Type B pancreatic cell (in vitro differentiated cells): Measurements from ENCODE around the gene ACSL1. TPM values are rescaled to one million over a fixed set of nuclear protein-coding genes. Genes with fewer than 3 reads are reported as not detected.

ENCODE experiments used
- DNase-seq: peaks from one replicate; pipeline ENCODE4 v3.0.0; 2021; ENCODE audit warnings: mixed read lengths; ENCODE audit not compliant: unreplicated experiment; ENCODE audit errors: extremely low spot score
- H3K27ac Mint-ChIP-seq: 2 replicates; pipeline ENCODE4 v1.8.0; 2021; ENCODE audit warnings: mild to moderate bottlenecking, mixed read lengths
- H3K27me3 Mint-ChIP-seq: 2 replicates; pipeline ENCODE4 v1.8.0; 2021; ENCODE audit warnings: mixed read lengths
- H3K36me3 Mint-ChIP-seq: 2 replicates; pipeline ENCODE4 v1.8.0; 2021; ENCODE audit warnings: mixed read lengths
- H3K4me1 Mint-ChIP-seq: one replicate; pipeline ENCODE4 v1.8.0; 2021; ENCODE audit warnings: mixed read lengths; ENCODE audit not compliant: unreplicated experiment
- H3K4me3 Mint-ChIP-seq: 2 replicates; pipeline ENCODE4 v1.8.0; 2021; ENCODE audit warnings: mild to moderate bottlenecking, mixed read lengths
- H3K9me3 Mint-ChIP-seq: 2 replicates; pipeline ENCODE4 v1.8.0; 2021; ENCODE audit warnings: mixed read lengths
- microRNA-seq: library from miRNA; unstranded; fragments of <30 nt; microRNA quantifications from one replicate; pipeline ENCODE4, GENCODE V29; 2020
- total RNA-seq: library from RNA; stranded (reverse); gene quantifications from 2 replicates; pipeline ENCODE4 v1.2.1, GENCODE V29; 2021; ENCODE audit warnings: low replicate concordance
- TF ChIP-seq, protein P1 (sequence below): fragments of 200-600 bp; sonication (generic); conservative IDR thresholded peaks from 2 replicates; pipeline ENCODE4 v1.5.0; 2021; ENCODE audit warnings: antibody characterized with exemption, mild to moderate bottlenecking

ACSL1 gene
- total RNA-seq, 1 donor from 2014 or later = 89.0 TPM

DNA sequence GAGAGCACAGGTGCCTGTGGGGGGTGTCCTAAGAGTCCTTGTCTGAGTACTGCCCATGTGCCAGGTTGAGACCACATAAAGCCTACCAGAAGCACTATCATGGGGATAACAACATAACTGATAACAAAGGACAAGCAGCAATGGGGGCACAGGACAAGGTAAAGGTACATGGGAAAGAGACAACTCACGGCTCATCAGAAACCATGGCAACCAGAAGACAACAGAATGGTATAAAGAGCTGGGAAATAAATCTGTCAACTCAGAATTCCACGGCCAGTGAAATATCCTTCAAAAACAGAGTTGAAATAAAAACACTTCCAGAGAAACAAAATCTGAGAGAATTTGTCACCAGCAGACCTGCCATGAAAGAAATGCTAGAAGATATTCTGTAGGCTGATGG lies 111.9 kb downstream of the ACSL1 start:
- DNase-seq = no peak
- Mint-ChIP-seq H3K27ac (no peak overlapping the region), H3K4me1 (no peaks in the 10 kb centered on the region), H3K27me3 (no peaks in the 10 kb centered on the region), H3K36me3 (peaks cover 35% of the 10 kb centered on the region), H3K4me3 (no peak overlapping the region), H3K9me3 (no peaks in the 10 kb centered on the region)
- TF ChIP-seq, protein P1, sequence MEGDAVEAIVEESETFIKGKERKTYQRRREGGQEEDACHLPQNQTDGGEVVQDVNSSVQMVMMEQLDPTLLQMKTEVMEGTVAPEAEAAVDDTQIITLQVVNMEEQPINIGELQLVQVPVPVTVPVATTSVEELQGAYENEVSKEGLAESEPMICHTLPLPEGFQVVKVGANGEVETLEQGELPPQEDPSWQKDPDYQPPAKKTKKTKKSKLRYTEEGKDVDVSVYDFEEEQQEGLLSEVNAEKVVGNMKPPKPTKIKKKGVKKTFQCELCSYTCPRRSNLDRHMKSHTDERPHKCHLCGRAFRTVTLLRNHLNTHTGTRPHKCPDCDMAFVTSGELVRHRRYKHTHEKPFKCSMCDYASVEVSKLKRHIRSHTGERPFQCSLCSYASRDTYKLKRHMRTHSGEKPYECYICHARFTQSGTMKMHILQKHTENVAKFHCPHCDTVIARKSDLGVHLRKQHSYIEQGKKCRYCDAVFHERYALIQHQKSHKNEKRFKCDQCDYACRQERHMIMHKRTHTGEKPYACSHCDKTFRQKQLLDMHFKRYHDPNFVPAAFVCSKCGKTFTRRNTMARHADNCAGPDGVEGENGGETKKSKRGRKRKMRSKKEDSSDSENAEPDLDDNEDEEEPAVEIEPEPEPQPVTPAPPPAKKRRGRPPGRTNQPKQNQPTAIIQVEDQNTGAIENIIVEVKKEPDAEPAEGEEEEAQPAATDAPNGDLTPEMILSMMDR = no peak

DNA sequence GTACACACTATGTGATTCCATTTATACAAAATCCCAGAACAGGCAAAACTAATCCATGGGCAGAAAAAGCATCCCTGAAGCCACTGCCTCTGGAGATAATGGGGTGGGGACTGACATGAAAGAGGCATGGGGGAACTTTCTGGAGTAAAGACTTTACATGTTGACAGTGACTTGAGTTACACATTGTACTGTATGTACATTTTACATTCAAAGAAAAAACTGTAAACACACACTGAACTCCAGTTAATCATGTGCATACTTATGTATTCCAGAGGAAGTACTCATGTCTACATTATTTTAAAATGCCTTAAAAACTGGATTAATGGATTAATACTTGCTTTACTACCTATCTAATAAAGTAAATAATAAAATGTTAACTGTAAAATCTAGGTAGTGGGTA lies 113.4 kb downstream of the ACSL1 start:
- Mint-ChIP-seq H3K4me3 (no peak overlapping the region), H3K27me3 (no peaks in the 10 kb centered on the region), H3K27ac (no peak overlapping the region), H3K36me3 (peaks cover 39% of the 10 kb centered on the region), H3K9me3 (no peaks in the 10 kb centered on the region), H3K4me1 (no peaks in the 10 kb centered on the region)
- TF ChIP-seq, protein P1 = no peak
- DNase-seq = no peak

DNA sequence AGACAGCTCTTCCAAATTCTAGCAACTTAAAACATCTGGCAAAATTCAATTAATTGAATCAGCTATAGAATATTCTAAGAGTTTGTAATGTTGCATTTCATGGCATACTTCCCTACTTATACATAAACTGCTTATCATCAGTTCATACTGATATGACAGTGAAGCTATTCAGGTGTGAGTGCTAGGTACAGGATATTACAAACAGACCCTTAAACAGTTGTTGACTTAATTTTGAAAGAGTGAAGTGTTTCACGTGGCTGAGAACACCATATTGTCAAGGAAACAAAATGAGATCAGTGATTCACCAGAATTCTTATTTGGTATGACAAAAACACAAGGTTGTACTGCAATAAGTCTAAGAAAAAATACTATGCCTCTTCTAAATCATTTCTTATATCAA lies 119.3 kb downstream of the ACSL1 start:
- no peaks in the 10 kb centered on the region for H3K9me3 Mint-ChIP-seq
- TF ChIP-seq, protein P1 = no peak
- peaks cover 49% of the 10 kb centered on the region for H3K36me3 Mint-ChIP-seq
- no peaks in the 10 kb centered on the region for H3K4me1 Mint-ChIP-seq
- no peak overlapping the region for H3K4me3 Mint-ChIP-seq
- H3K27ac Mint-ChIP-seq = no peak overlapping the region
- no peak for DNase-seq
- no peaks in the 10 kb centered on the region for H3K27me3 Mint-ChIP-seq

DNA sequence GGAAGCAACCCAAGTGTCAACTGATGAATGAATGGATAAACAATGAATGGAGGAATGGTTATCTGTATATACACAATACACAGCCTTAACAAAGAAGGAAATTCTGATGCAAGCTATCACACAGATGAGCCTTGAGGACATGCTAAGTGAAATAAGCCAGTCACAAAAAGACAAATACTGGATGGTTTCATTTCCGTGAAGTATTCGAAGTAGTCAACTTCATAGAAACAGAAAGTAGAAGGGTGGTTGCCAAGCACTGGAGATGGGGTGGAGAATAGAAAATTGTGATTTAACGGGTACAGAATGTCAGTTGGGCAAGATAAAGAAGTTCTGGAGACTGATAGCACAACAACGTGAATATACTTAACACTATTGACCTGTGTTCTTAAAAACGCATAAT lies 120.1 kb downstream of the ACSL1 start:
- H3K27ac Mint-ChIP-seq = no peak overlapping the region
- peaks cover 52% of the 10 kb centered on the region for H3K36me3 Mint-ChIP-seq
- no peak overlapping the region for H3K4me3 Mint-ChIP-seq
- no peaks in the 10 kb centered on the region for H3K9me3 Mint-ChIP-seq
- TF ChIP-seq, protein P1 = no peak
- no peaks in the 10 kb centered on the region for H3K4me1 Mint-ChIP-seq
- peaks cover 3% of the 10 kb centered on the region for H3K27me3 Mint-ChIP-seq
- no peak for DNase-seq

Small RNA genes within 50 kb of the gene (microRNA-seq; reads per million reads assigned to microRNA genes)
- gene MIR3945 = not detected

Other genes with a start within 250 kb of the ACSL1 start
- gene CASP3, start 176.5 kb downstream of the ACSL1 start, total RNA-seq = 38.9 and 40.8 TPM in 2 replicates
- gene PRIMPOL, start 176.2 kb downstream of the ACSL1 start, total RNA-seq = 10.7 and 24.6 TPM in 2 replicates
- 23.1 and 52.1 TPM in 2 replicates for gene CENPU, start 91.9 kb downstream of the ACSL1 start, total RNA-seq
- 0.36 TPM in 1 of 2 replicates, not detected in the other for gene HELT, start 192.5 kb upstream of the ACSL1 start, total RNA-seq